Vein endothelial cell (primary cell): ENCODE results near the gene PARVA. TPM values are rescaled to one million over a fixed set of nuclear protein-coding genes. Genes with fewer than 3 reads are reported as not detected.

Experiments used
- total RNA-seq: library from RNA; depleted of rRNA; stranded (reverse); fragments of >200 nt; gene quantifications from 2 replicates; pipeline ENCODE4 v1.2.3, GENCODE V29; 2012

PARVA gene
- total RNA-seq = 55.5 and 58.3 TPM in 2 replicates

GRCh38 chr11:12377106-12377823 is at the start of gene PARVA:
TSS of gene PARVA (plus strand) at chr11:12377571. CDS start at chr11:12377648, 77 bp downstream.

